Measurements from ENCODE around the gene GFOD2.

The GFOD2 gene

GRCh38 chr16:67733734-67734470 is 14.8 kb upstream of the GFOD2 start:
- Histone ChIP-seq H3K36me3 (ENCODE audit: control insufficient read depth, insufficient read depth, low read length) (peaks cover 43% of the 10 kb centered on the region), H3K4me3 (ENCODE audit: extremely low read depth, insufficient read depth, low read length, poor library complexity, severe bottlenecking) (no peak overlapping the region), H3K4me1 (ENCODE audit: control insufficient read depth, insufficient read depth, low read length, poor library complexity, severe bottlenecking) (no peaks in the 10 kb centered on the region), H3K9me3 (ENCODE audit: control insufficient read depth, low read length) (no peaks in the 10 kb centered on the region), H3K27ac (ENCODE audit: low read depth, low read length, severe bottlenecking) (no peak overlapping the region)
- WGBS, 2 experiments (ENCODE audit: insufficient coverage in 2 of 2), result 100% methylated on average over 2 to 4 of the region's 5 CpGs

GRCh38 chr16:67731753-67732095 is 12.6 kb upstream of the GFOD2 start:
- 87 to 93% methylated on average over 4 of the region's 4 CpGs for WGBS, 2 experiments (ENCODE audit: insufficient coverage in 2 of 2)
- Histone ChIP-seq H3K27ac (ENCODE audit: low read depth, low read length, severe bottlenecking) (no peak overlapping the region), H3K9me3 (ENCODE audit: control insufficient read depth, low read length) (no peaks in the 10 kb centered on the region), H3K4me1 (ENCODE audit: control insufficient read depth, insufficient read depth, low read length, poor library complexity, severe bottlenecking) (no peaks in the 10 kb centered on the region), H3K36me3 (ENCODE audit: control insufficient read depth, insufficient read depth, low read length) (peaks cover 54% of the 10 kb centered on the region), H3K4me3 (ENCODE audit: extremely low read depth, insufficient read depth, low read length, poor library complexity, severe bottlenecking) (no peak overlapping the region)

- H3K36me3 ChIP-seq (ENCODE audit: control insufficient read depth, insufficient read depth, low read length), result peaks cover 59% of the 10 kb centered on the region
- WGBS, 2 experiments (ENCODE audit: insufficient coverage in 2 of 2), result 93 to 94% methylated on average over 9 of the region's 9 CpGs
- no peaks in the 10 kb centered on the region for H3K4me1 ChIP-seq (ENCODE audit: control insufficient read depth, insufficient read depth, low read length, poor library complexity, severe bottlenecking)
- H3K27ac ChIP-seq (ENCODE audit: low read depth, low read length, severe bottlenecking), result no peak overlapping the region
- H3K4me3 ChIP-seq (ENCODE audit: extremely low read depth, insufficient read depth, low read length, poor library complexity, severe bottlenecking), result no peak overlapping the region
- H3K9me3 ChIP-seq (ENCODE audit: control insufficient read depth, low read length), result no peaks in the 10 kb centered on the region
Observed at GRCh38 chr16:67731071-67731752, 12.1 kb upstream of the GFOD2 start.

- 93 to 94% methylated on average over 5 to 6 of the region's 6 CpGs for WGBS, 2 experiments (ENCODE audit: insufficient coverage in 2 of 2)
- Histone ChIP-seq H3K4me1 (ENCODE audit: control insufficient read depth, insufficient read depth, low read length, poor library complexity, severe bottlenecking) (peaks cover 2% of the 10 kb centered on the region), H3K4me3 (ENCODE audit: extremely low read depth, insufficient read depth, low read length, poor library complexity, severe bottlenecking) (no peak overlapping the region), H3K9me3 (ENCODE audit: control insufficient read depth, low read length) (no peaks in the 10 kb centered on the region), H3K36me3 (ENCODE audit: control insufficient read depth, insufficient read depth, low read length) (peaks cover 63% of the 10 kb centered on the region), H3K27ac (ENCODE audit: low read depth, low read length, severe bottlenecking) (no peak overlapping the region)
Observed at GRCh38 chr16:67730326-67730725, 11.2 kb upstream of the GFOD2 start.

- Histone ChIP-seq H3K9me3 (ENCODE audit: control insufficient read depth, low read length) (no peaks in the 10 kb centered on the region), H3K4me3 (ENCODE audit: extremely low read depth, insufficient read depth, low read length, poor library complexity, severe bottlenecking) (no peak overlapping the region), H3K27ac (ENCODE audit: low read depth, low read length, severe bottlenecking) (no peak overlapping the region), H3K4me1 (ENCODE audit: control insufficient read depth, insufficient read depth, low read length, poor library complexity, severe bottlenecking) (peaks cover 2% of the 10 kb centered on the region), H3K36me3 (ENCODE audit: control insufficient read depth, insufficient read depth, low read length) (peaks cover 69% of the 10 kb centered on the region)
- 97 to 100% methylated on average over 10 to 11 of the region's 14 CpGs for WGBS, 2 experiments (ENCODE audit: insufficient coverage in 2 of 2)
Observed at GRCh38 chr16:67729636-67730248, 10.6 kb upstream of the GFOD2 start.

- WGBS, 2 experiments (ENCODE audit: insufficient coverage in 2 of 2), result 94 to 97% methylated on average over 21 to 22 of the region's 22 CpGs
- peaks cover 72% of the 10 kb centered on the region for H3K36me3 ChIP-seq (ENCODE audit: control insufficient read depth, insufficient read depth, low read length)
Observed at GRCh38 chr16:67727521-67728485, 8.7 kb upstream of the GFOD2 start.

GRCh38 chr16:67726106-67727034 is 7.3 kb upstream of the GFOD2 start:
- 94 to 100% methylated on average over 7 of the region's 8 CpGs for WGBS, 2 experiments (ENCODE audit: insufficient coverage in 2 of 2)
- Histone ChIP-seq H3K27ac (ENCODE audit: low read depth, low read length, severe bottlenecking) (no peak overlapping the region), H3K36me3 (ENCODE audit: control insufficient read depth, insufficient read depth, low read length) (peaks cover 63% of the 10 kb centered on the region)

More at GRCh38 chr16:67727521-67728485, 8.7 kb upstream of the GFOD2 start:
- no peak overlapping the region for H3K27ac ChIP-seq (ENCODE audit: low read depth, low read length, severe bottlenecking)
- H3K9me3 ChIP-seq (ENCODE audit: control insufficient read depth, low read length), result no peaks in the 10 kb centered on the region
- H3K4me3 ChIP-seq (ENCODE audit: extremely low read depth, insufficient read depth, low read length, poor library complexity, severe bottlenecking), result no peak overlapping the region
- peaks cover 6% of the 10 kb centered on the region for H3K4me1 ChIP-seq (ENCODE audit: control insufficient read depth, insufficient read depth, low read length, poor library complexity, severe bottlenecking)

GRCh38 chr16:67723911-67724305 is 4.8 kb upstream of the GFOD2 start:
- peaks cover 39% of the 10 kb centered on the region for H3K36me3 ChIP-seq (ENCODE audit: control insufficient read depth, insufficient read depth, low read length)
- WGBS, 2 experiments (ENCODE audit: insufficient coverage in 2 of 2), result 93 to 98% methylated on average over 4 to 5 of the region's 5 CpGs
- peaks cover 13% of the 10 kb centered on the region for H3K4me1 ChIP-seq (ENCODE audit: control insufficient read depth, insufficient read depth, low read length, poor library complexity, severe bottlenecking)
- H3K4me3 ChIP-seq (ENCODE audit: extremely low read depth, insufficient read depth, low read length, poor library complexity, severe bottlenecking), result no peak overlapping the region
- H3K9me3 ChIP-seq (ENCODE audit: control insufficient read depth, low read length), result no peaks in the 10 kb centered on the region
- no peak overlapping the region for H3K27ac ChIP-seq (ENCODE audit: low read depth, low read length, severe bottlenecking)

More at GRCh38 chr16:67726106-67727034, 7.3 kb upstream of the GFOD2 start:
- Histone ChIP-seq H3K4me1 (ENCODE audit: control insufficient read depth, insufficient read depth, low read length, poor library complexity, severe bottlenecking) (peaks cover 6% of the 10 kb centered on the region), H3K4me3 (ENCODE audit: extremely low read depth, insufficient read depth, low read length, poor library complexity, severe bottlenecking) (no peak overlapping the region), H3K9me3 (ENCODE audit: control insufficient read depth, low read length) (no peaks in the 10 kb centered on the region)

- 93 to 96% methylated on average over 5 of the region's 5 CpGs for whole genome bisulfite sequencing, 2 experiments (ENCODE audit: insufficient coverage in 2 of 2)
- Histone ChIP-seq H3K9me3 (ENCODE audit: control insufficient read depth, low read length) (no peaks in the 10 kb centered on the region), H3K36me3 (ENCODE audit: control insufficient read depth, insufficient read depth, low read length) (peaks cover 33% of the 10 kb centered on the region), H3K4me3 (ENCODE audit: extremely low read depth, insufficient read depth, low read length, poor library complexity, severe bottlenecking) (no peak overlapping the region), H3K27ac (ENCODE audit: low read depth, low read length, severe bottlenecking) (no peak overlapping the region), H3K4me1 (ENCODE audit: control insufficient read depth, insufficient read depth, low read length, poor library complexity, severe bottlenecking) (peaks cover 14% of the 10 kb centered on the region)
Observed at GRCh38 chr16:67723151-67723910, 4.2 kb upstream of the GFOD2 start.
